Neural cell (in vitro differentiated cells): ENCODE data around the gene SMAD1. TPM values are rescaled to one million over a fixed set of nuclear protein-coding genes. Genes with fewer than 3 reads are reported as not detected.

Source experiments
- H2AFZ ChIP-seq: fragments of 200-600, 300-800 bp; sonication (generic), shearing (Covaris generic); 2 replicates; pipeline ENCODE4 v1.6.0; 2014; ENCODE audit warnings: low read depth, mild to moderate bottlenecking, antibody characterized with exemption, low read length, moderate library complexity
- H3F3A ChIP-seq: fragments of 200-600 bp; shearing (Covaris generic); 2 replicates; pipeline ENCODE4 v1.6.1; 2016; ENCODE audit warnings: mild to moderate bottlenecking, moderate library complexity, mixed read lengths, antibody characterized with exemption, low read length; ENCODE audit not compliant: insufficient read depth, poor library complexity, severe bottlenecking
- H3K27ac ChIP-seq: fragments of 200-600, 300-800 bp; sonication (generic), shearing (Covaris generic); 2 replicates; pipeline ENCODE4 v1.5.1; 2014; ENCODE audit warnings: mild to moderate bottlenecking, low read length, moderate library complexity
- H3K27me3 ChIP-seq: fragments of 300-800, 200-600 bp; sonication (generic), shearing (Covaris generic); 2 replicates; pipeline ENCODE4 v1.6.0; 2014; ENCODE audit warnings: mild to moderate bottlenecking, low read depth, low read length, moderate library complexity; ENCODE audit not compliant: insufficient read depth
- H3K36me3 ChIP-seq: fragments of 300-800, 200-600 bp; sonication (generic), shearing (Covaris generic); 2 replicates; pipeline ENCODE4 v1.5.1; 2014; ENCODE audit warnings: mild to moderate bottlenecking, antibody characterized with exemption, low read length, moderate library complexity; ENCODE audit not compliant: insufficient read depth
- H3K4me2 ChIP-seq: fragments of 300-800, 200-600 bp; sonication (generic), shearing (Covaris generic); 2 replicates; pipeline ENCODE4 v1.6.0; 2014; ENCODE audit warnings: mild to moderate bottlenecking, low read length
- H3K4me3 ChIP-seq: fragments of 300-800, 200-600 bp; sonication (generic), shearing (Covaris generic); 2 replicates; pipeline ENCODE4 v1.5.1; 2014; ENCODE audit warnings: mild to moderate bottlenecking, low read length, moderate library complexity
- H3K79me2 ChIP-seq: fragments of 200-600 bp; shearing (Covaris generic); replicated peaks from 2 replicates; pipeline ENCODE4 v1.6.0; 2014; ENCODE audit warnings: mild to moderate bottlenecking, low read length, moderate library complexity; ENCODE audit not compliant: insufficient read depth
- H3K9ac ChIP-seq: fragments of 300-800, 200-600 bp; sonication (generic), shearing (Covaris generic); 2 replicates; pipeline ENCODE4 v1.6.1; 2016; ENCODE audit warnings: mild to moderate bottlenecking, low read length, mixed read lengths
- H3K9me2 ChIP-seq: fragments of 200-600 bp; shearing (Covaris generic); 2 replicates; pipeline ENCODE4 v1.6.1; 2016; ENCODE audit warnings: mild to moderate bottlenecking, low read length, mixed read lengths; ENCODE audit not compliant: insufficient read depth
- H3K9me3 ChIP-seq: fragments of 200-600, 300-800 bp; sonication (generic), shearing (Covaris generic); 2 replicates; pipeline ENCODE4 v1.6.1; 2016; ENCODE audit warnings: mild to moderate bottlenecking, mixed run types, low read length, moderate library complexity, mixed read lengths
- H4K20me1 ChIP-seq: fragments of 200-600 bp; shearing (Covaris generic); 2 replicates; pipeline ENCODE4 v1.6.1; 2016; ENCODE audit warnings: mild to moderate bottlenecking, mixed run types; ENCODE audit not compliant: insufficient read depth
- CTCF ChIP-seq: fragments of 450-650 bp; IDR thresholded peaks from 2 replicates; pipeline ENCODE4 v1.5.1; 2014; ENCODE audit warnings: antibody characterized with exemption, mild to moderate bottlenecking, moderate library complexity; ENCODE audit not compliant: poor library complexity, severe bottlenecking
- EP300 ChIP-seq: fragments of 450-650 bp; conservative IDR thresholded peaks from 2 replicates; pipeline ENCODE4 v1.6.1; 2014; ENCODE audit warnings: antibody characterized with exemption, mild to moderate bottlenecking, moderate library complexity; ENCODE audit not compliant: poor library complexity, severe bottlenecking
- EZH2 ChIP-seq: fragments of 200-600, 300-800 bp; shearing (Covaris generic), sonication (generic); IDR thresholded peaks from 2 replicates; pipeline ENCODE4 v1.6.1; 2014; ENCODE audit warnings: antibody characterized with exemption, low read length, borderline replicate concordance, mild to moderate bottlenecking; ENCODE audit not compliant: insufficient read depth, poor library complexity, severe bottlenecking
- MXI1 ChIP-seq: fragments of 450-650 bp; conservative IDR thresholded peaks from 2 replicates; pipeline ENCODE4 v1.6.1; 2014; ENCODE audit warnings: antibody characterized with exemption, mild to moderate bottlenecking; ENCODE audit not compliant: poor library complexity, severe bottlenecking
- POLR2AphosphoS5 ChIP-seq: IDR thresholded peaks from 2 replicates; pipeline ENCODE4 v1.6.1; 2012
- RAD21 ChIP-seq: fragments of 450-650 bp; conservative IDR thresholded peaks from 2 replicates; pipeline ENCODE4 v1.6.1; 2014; ENCODE audit warnings: antibody characterized with exemption, mild to moderate bottlenecking, moderate library complexity
- REST ChIP-seq: IDR thresholded peaks from 2 replicates; pipeline ENCODE4 v1.6.1; 2012; ENCODE audit warnings: borderline replicate concordance
- SMC3 ChIP-seq: fragments of 450-650 bp; conservative IDR thresholded peaks from 2 replicates; pipeline ENCODE4 v1.6.1; 2014; ENCODE audit warnings: antibody characterized with exemption, mild to moderate bottlenecking, moderate library complexity; ENCODE audit not compliant: poor library complexity
- TAF1 ChIP-seq: IDR thresholded peaks from 2 replicates; pipeline ENCODE4 v1.6.1; 2012; ENCODE audit warnings: low read depth
- polyA plus RNA-seq: library from polyadenylated mRNA; depleted of rRNA; stranded (reverse); fragments of >200 nt; gene quantifications from 2 replicates; pipeline ENCODE4 v1.2.3, GENCODE V29; 2014

SMAD1 gene
- polyA plus RNA-seq, 1 donor from 2014 or later = 31.7 TPM

- H3K9me2 ChIP-seq = no peaks in the 10 kb centered on the region
- no peak overlapping the region for H3K4me3 ChIP-seq
- no peak overlapping the region for H3K27ac ChIP-seq
- no peak for TF ChIP-seq EZH2
- no peak for TF ChIP-seq RAD21
- TF ChIP-seq EP300 = no peak
- no peak for TF ChIP-seq REST
- no peak for TF ChIP-seq MXI1
- TF ChIP-seq CTCF = no peak
- TF ChIP-seq POLR2AphosphoS5 = no peak
- H3F3A ChIP-seq = no peaks in the 10 kb centered on the region
- no peaks in the 10 kb centered on the region for H3K9me3 ChIP-seq
- H3K4me2 ChIP-seq = no peak overlapping the region
- no peak overlapping the region for H3K9ac ChIP-seq
- peaks cover 6% of the 10 kb centered on the region for H3K36me3 ChIP-seq
- H4K20me1 ChIP-seq = no peaks in the 10 kb centered on the region
- no peaks in the 10 kb centered on the region for H3K27me3 ChIP-seq
- no peak overlapping the region for H2AFZ ChIP-seq
- no peaks in the 10 kb centered on the region for H3K79me2 ChIP-seq
These were observed 70.0 kb downstream of the SMAD1 start for GRCh38 chr4:145551660-145552059.

GRCh38 chr4:145552181-145552822 lies 70.6 kb downstream of the SMAD1 start:
- no peak overlapping the region for H2AFZ ChIP-seq
- no peak for TF ChIP-seq CTCF
- no peak for TF ChIP-seq RAD21
- TF ChIP-seq EP300 = no peak
- TF ChIP-seq SMC3 = no peak
- TF ChIP-seq TAF1 = no peak
- no peak for TF ChIP-seq POLR2AphosphoS5
- TF ChIP-seq MXI1 = no peak
- no peak for TF ChIP-seq REST
- TF ChIP-seq EZH2 = no peak
- H3K27me3 ChIP-seq = no peaks in the 10 kb centered on the region
- H3K9me3 ChIP-seq = no peaks in the 10 kb centered on the region
- H3K36me3 ChIP-seq = peaks cover 6% of the 10 kb centered on the region
- H3K79me2 ChIP-seq = no peaks in the 10 kb centered on the region
- no peak overlapping the region for H3K9ac ChIP-seq
- no peaks in the 10 kb centered on the region for H3F3A ChIP-seq
- H3K4me3 ChIP-seq = no peak overlapping the region
- no peaks in the 10 kb centered on the region for H4K20me1 ChIP-seq
- H3K27ac ChIP-seq = no peak overlapping the region
- no peak overlapping the region for H3K4me2 ChIP-seq
- H3K9me2 ChIP-seq = no peaks in the 10 kb centered on the region
